Right lobe of liver (tissue), 6 donors: ENCODE measurements around the gene SLC25A45. TPM values are rescaled to one million over a fixed set of nuclear protein-coding genes. Genes with fewer than 3 reads are reported as not detected.

Source experiments
- ATAC-seq, 4 donors: fragments of 200-7000 bp; cut with Tn5 transposase; one replicate each; pipeline ENCODE4 v1.9.1; 2020; ENCODE audit warnings: mild to moderate bottlenecking in 4 of 4, moderate library complexity in 4 of 4
- DNase-seq, 3 donors: peaks; one replicate each; pipeline ENCODE4 v3.0.0-alpha.2; 2020
- H3K27ac ChIP-seq, 3 donors: fragments of 200-600 bp; one replicate each; pipeline ENCODE4 v1.8.0; 2022
- H3K27me3 ChIP-seq, 2 donors: fragments of 200-600 bp; one replicate each; pipeline ENCODE4 v1.8.0; 2022
- H3K36me3 ChIP-seq, 4 donors: fragments of 200-600 bp; sonication (generic) in 1 of 4; one replicate each; pipeline versions ENCODE4 v1.5.1 to v1.8.0; 2017 to 2022; ENCODE audit warnings: control low read depth in 1 of 4
- H3K4me1 ChIP-seq, 4 donors: fragments of 200-600 bp; sonication (generic) in 1 of 4; one replicate each; pipeline versions ENCODE4 v1.5.1 to v1.8.0; 2017 to 2022; ENCODE audit warnings: control low read depth in 1 of 4
- H3K4me3 ChIP-seq, 3 donors: fragments of 200-600 bp; one replicate each; pipeline ENCODE4 v1.8.0; 2022
- H3K9me3 ChIP-seq, 4 donors: fragments of 200-600 bp; sonication (generic) in 1 of 4; one replicate each; pipeline versions ENCODE4 v1.5.1 to v1.8.0; 2017 to 2022; ENCODE audit warnings: control low read depth in 1 of 4
- CTCF ChIP-seq, 4 donors: fragments of 200-600 bp in 3 of 4; fragments of 450-650 bp in 1 of 4; IDR thresholded peaks; one replicate each; pipeline versions ENCODE4 v1.5.1 to v1.8.0; 2016 to 2022; ENCODE audit warnings: antibody characterized with exemption in 4 of 4, mild to moderate bottlenecking in 2 of 4
- POLR2A ChIP-seq: fragments of 450-650 bp; IDR thresholded peaks from one replicate; pipeline ENCODE4 v1.6.1; 2017; ENCODE audit warnings: antibody characterized with exemption, mild to moderate bottlenecking
- WGBS: methylation state at CpG from one replicate; pipeline ENCODE4 v1.1.6; 2018; ENCODE audit warnings: low coverage, low lambda C conversion rate; ENCODE audit not compliant: insufficient coverage; ENCODE audit errors: missing lambda C conversion rate; 5-methylcytosine and 5-hydroxymethylcytosine counted together
- intact Hi-C, 2 donors: fragments of 100-400 bp; cut with DNase I; formaldehyde crosslinking; loops; one replicate each; pipeline versions ENCODE4 v1.11.2 to v1.14.1; 2022
- total RNA-seq, 6 experiments: library from RNA; depleted of rRNA in 2 of 6; stranded (reverse); fragments of >200 nt in 2 of 6; fragmentation: NEBNext Ultra II Directional in 3 of 6; extraction: Animal tissue kit (Norgen Biotek cat#: 25700) in 3 of 6; gene quantifications; one replicate each; pipeline versions ENCODE4 v1.1.0 to v1.2.4, GENCODE V29; 2016 to 2023
- donor health status: DM: no; HTN: yes; CAD: no.
- donor health status: DM: no; HTN: no; CAD: no.
- donor health status: DM: no; HTN: no; CAD: no.
- donor health status: DM: no; HTN: yes; CAD: no.
- donor health status: DM: no; HTN: yes; CAD: no.

SLC25A45 gene
- total RNA-seq, 6 experiments from 2014 or later, result 7.5 to 17.5 (median 12.1) TPM

DNA sequence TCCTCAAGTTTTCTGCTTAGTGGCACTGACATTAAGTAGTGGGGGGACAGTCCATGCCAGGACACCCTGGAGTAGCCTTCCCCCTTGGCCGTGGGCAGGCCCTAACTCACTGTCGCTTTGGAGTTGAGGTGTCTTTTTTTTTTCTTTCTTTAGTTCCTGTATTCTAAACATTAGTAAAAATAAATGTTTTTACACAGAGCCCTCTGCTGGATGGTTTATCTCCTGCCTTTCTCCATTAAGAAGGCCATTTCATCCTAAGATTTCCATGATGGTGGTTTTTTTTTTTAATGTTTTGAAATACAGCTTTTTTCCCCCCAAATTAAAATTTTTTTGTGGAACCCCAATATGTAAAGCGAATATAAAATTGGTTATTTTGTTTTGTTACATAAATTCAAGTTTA is 29.7 kb downstream of the SLC25A45 start:
- H3K27ac ChIP-seq, result no peak overlapping the region
- no peaks in the 10 kb centered on the region for H3K9me3 ChIP-seq
- TF ChIP-seq POLR2A (no peak), CTCF (IDR thresholded peaks at IDR 0.05) (peak in 3 of 4 donors; percentile 23 to 28 (median 25))
- DNase-seq (no peak), ATAC-seq (no peak)
- peaks cover 0 to 45% (median 21%) of the 10 kb centered on the region in 4 donors for H3K36me3 ChIP-seq
- intact Hi-C loops, result no loop called here
- peaks cover 0 to 23% (median 7%) of the 10 kb centered on the region in 4 donors for H3K4me1 ChIP-seq
- no peaks in the 10 kb centered on the region for H3K27me3 ChIP-seq
- WGBS, result 72% methylated on average over 3 of the region's 3 CpGs
- no peak overlapping the region for H3K4me3 ChIP-seq

GRCh38 chr11:65351511-65351910 is 30.9 kb downstream of the SLC25A45 start:
- Histone ChIP-seq H3K36me3 (peaks cover 0 to 57% (median 26%) of the 10 kb centered on the region in 4 donors), H3K9me3 (no peaks in the 10 kb centered on the region), H3K4me3 (no peak overlapping the region), H3K27me3 (no peaks in the 10 kb centered on the region), H3K27ac (no peak overlapping the region), H3K4me1 (peaks cover 0 to 14% (median 5%) of the 10 kb centered on the region in 4 donors)
- intact Hi-C loops, result no loop called here
- DNase-seq (no peak), ATAC-seq (no peak)
- TF ChIP-seq POLR2A, result no peak
- no peak for TF ChIP-seq CTCF (IDR thresholded peaks at IDR 0.05)
- WGBS, result 88% methylated on average over 2 of the region's 2 CpGs

DNA sequence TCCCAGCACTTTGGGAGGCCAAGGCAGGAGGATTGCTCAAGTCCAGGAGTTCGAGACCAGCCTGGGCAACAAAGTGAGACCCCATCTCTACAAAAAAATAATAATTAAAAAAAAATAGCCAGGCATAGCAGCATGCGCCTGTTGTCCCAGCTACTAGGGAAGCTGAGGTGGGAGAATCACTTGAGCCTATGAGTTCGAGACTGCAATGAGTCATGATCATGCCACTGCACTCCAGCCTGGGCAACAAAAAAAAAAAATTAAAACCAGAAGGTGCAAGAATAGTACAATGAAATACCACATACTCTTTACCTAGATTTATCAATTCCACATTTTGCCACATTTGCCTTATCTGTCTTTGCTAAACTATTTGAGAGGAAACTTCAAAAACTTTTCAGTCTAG is 40.6 kb downstream of the SLC25A45 start:
- intact Hi-C loops, result no loop called here
- Histone ChIP-seq H3K4me3 (no peak overlapping the region), H3K36me3 (peaks cover 25 to 74% (median 44%) of the 10 kb centered on the region in 4 donors), H3K27me3 (no peaks in the 10 kb centered on the region), H3K4me1 (no peaks in the 10 kb centered on the region), H3K27ac (no peak overlapping the region), H3K9me3 (no peaks in the 10 kb centered on the region)
- DNase-seq, result no peak
- WGBS, result 95% methylated on average over 3 of the region's 3 CpGs
- ATAC-seq, result no peak
- TF ChIP-seq POLR2A (no peak), CTCF (IDR thresholded peaks at IDR 0.05) (no peak)

- no peaks in the 10 kb centered on the region for H3K9me3 ChIP-seq
- DNase-seq, result no peak
- no peaks in the 10 kb centered on the region for H3K27me3 ChIP-seq
- peaks cover 0 to 4% (median 0%) of the 10 kb centered on the region in 4 donors for H3K4me1 ChIP-seq
- no peak overlapping the region for H3K27ac ChIP-seq
- TF ChIP-seq CTCF (IDR thresholded peaks at IDR 0.05) (no peak), POLR2A (no peak)
- peaks cover 20 to 58% (median 34%) of the 10 kb centered on the region in 4 donors for H3K36me3 ChIP-seq
- intact Hi-C loops, result no loop called here
- ATAC-seq, result no peak
- WGBS, result 92% methylated on average over 11 of the region's 11 CpGs
- no peak overlapping the region for H3K4me3 ChIP-seq
These were observed 42.2 kb downstream of the SLC25A45 start for GRCh38 chr11:65340226-65340625.

GRCh38 chr11:65338676-65339075 is 43.8 kb downstream of the SLC25A45 start:
- TF ChIP-seq POLR2A (no peak), CTCF (IDR thresholded peaks at IDR 0.05) (no peak)
- Histone ChIP-seq H3K4me1 (peaks cover 0 to 14% (median 3%) of the 10 kb centered on the region in 4 donors), H3K4me3 (no peak overlapping the region), H3K27ac (no peak overlapping the region), H3K27me3 (no peaks in the 10 kb centered on the region), H3K36me3 (peaks cover 17 to 42% (median 26%) of the 10 kb centered on the region in 4 donors), H3K9me3 (no peaks in the 10 kb centered on the region)
- WGBS, result 90% methylated on average over 7 of the region's 7 CpGs
- intact Hi-C loops, result no loop called here
- ATAC-seq, result no peak
- DNase-seq, result no peak
